Measurements from ENCODE around the gene NMT2. TPM values are rescaled to one million over a fixed set of nuclear protein-coding genes. Genes with fewer than 3 reads are reported as not detected.

The NMT2 gene
- total RNA-seq, 1 experiment from 2014 or later, result 14.3 TPM

DNA sequence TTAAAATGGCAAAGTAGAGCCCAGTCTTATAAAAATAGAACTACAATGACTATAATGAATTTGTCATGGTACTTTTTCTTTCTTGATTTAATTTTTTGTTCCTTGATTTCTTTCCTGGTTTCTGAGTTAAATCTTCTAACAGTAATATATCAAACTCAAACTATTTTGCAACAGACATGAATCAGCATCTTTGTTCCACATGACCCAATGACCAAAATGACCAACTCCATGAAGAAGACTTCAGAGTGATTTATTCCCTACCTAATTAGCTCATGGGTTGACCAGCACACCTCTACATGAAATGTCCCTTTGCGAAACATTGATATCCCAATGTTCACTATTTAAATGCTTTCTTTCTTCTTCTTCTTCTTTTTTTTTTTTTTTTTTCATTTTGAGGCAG, 30.9 kb downstream of the NMT2 start:
- no peak for ATAC-seq
- Histone ChIP-seq H3K9me3 (ENCODE audit: control insufficient read depth, insufficient read depth, low read depth, low read length) (no peaks in the 10 kb centered on the region), H3K27me3 (ENCODE audit: control insufficient read depth, insufficient read depth, low read length) (no peaks in the 10 kb centered on the region), H3K4me1 (ENCODE audit: control insufficient read depth, insufficient read depth, low read length) (no peaks in the 10 kb centered on the region), H3K4me3 (ENCODE audit: low read depth in 2 of 2, low read length in 2 of 2) (no peak overlapping the region), H3K27ac (ENCODE audit: low read length) (no peak overlapping the region), H3K36me3 (ENCODE audit: control insufficient read depth, insufficient read depth, low read length) (no peaks in the 10 kb centered on the region; the same call in 1 of the 2 replicates)
- CTCF ChIA-PET, result no interaction called here
- no peak for DNase-seq (ENCODE audit: low read depth, low spot score)
- POLR2A ChIA-PET, result no interaction called here
- in situ Hi-C loops (cut with HindIII; ENCODE audit: low pct_unique_long_range_greater_than_20kb, low sequenced_read_pairs), result no loop called here
- TF ChIP-seq TCF7L2 (IDR thresholded peaks at IDR 0.05; ENCODE audit: low read depth, low read length) (no peak), POLR2AphosphoS5 (IDR thresholded peaks at IDR 0.05; ENCODE audit: low read depth, low read length) (no peak), SIN3A (IDR thresholded peaks at IDR 0.05; ENCODE audit: borderline replicate concordance, insufficient read depth, low read depth, low read length) (no peak)
- TF ChIP-seq, protein P1, sequence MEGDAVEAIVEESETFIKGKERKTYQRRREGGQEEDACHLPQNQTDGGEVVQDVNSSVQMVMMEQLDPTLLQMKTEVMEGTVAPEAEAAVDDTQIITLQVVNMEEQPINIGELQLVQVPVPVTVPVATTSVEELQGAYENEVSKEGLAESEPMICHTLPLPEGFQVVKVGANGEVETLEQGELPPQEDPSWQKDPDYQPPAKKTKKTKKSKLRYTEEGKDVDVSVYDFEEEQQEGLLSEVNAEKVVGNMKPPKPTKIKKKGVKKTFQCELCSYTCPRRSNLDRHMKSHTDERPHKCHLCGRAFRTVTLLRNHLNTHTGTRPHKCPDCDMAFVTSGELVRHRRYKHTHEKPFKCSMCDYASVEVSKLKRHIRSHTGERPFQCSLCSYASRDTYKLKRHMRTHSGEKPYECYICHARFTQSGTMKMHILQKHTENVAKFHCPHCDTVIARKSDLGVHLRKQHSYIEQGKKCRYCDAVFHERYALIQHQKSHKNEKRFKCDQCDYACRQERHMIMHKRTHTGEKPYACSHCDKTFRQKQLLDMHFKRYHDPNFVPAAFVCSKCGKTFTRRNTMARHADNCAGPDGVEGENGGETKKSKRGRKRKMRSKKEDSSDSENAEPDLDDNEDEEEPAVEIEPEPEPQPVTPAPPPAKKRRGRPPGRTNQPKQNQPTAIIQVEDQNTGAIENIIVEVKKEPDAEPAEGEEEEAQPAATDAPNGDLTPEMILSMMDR (IDR thresholded peaks at IDR 0.05), result no peak
- TF ChIP-seq, protein P2, sequence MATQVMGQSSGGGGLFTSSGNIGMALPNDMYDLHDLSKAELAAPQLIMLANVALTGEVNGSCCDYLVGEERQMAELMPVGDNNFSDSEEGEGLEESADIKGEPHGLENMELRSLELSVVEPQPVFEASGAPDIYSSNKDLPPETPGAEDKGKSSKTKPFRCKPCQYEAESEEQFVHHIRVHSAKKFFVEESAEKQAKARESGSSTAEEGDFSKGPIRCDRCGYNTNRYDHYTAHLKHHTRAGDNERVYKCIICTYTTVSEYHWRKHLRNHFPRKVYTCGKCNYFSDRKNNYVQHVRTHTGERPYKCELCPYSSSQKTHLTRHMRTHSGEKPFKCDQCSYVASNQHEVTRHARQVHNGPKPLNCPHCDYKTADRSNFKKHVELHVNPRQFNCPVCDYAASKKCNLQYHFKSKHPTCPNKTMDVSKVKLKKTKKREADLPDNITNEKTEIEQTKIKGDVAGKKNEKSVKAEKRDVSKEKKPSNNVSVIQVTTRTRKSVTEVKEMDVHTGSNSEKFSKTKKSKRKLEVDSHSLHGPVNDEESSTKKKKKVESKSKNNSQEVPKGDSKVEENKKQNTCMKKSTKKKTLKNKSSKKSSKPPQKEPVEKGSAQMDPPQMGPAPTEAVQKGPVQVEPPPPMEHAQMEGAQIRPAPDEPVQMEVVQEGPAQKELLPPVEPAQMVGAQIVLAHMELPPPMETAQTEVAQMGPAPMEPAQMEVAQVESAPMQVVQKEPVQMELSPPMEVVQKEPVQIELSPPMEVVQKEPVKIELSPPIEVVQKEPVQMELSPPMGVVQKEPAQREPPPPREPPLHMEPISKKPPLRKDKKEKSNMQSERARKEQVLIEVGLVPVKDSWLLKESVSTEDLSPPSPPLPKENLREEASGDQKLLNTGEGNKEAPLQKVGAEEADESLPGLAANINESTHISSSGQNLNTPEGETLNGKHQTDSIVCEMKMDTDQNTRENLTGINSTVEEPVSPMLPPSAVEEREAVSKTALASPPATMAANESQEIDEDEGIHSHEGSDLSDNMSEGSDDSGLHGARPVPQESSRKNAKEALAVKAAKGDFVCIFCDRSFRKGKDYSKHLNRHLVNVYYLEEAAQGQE (IDR thresholded peaks at IDR 0.05; ENCODE audit: insufficient read depth in 1 of 2, low read depth in 2 of 2, low read length in 1 of 2), result no peak
- BruUV-seq (replicated peaks), result no TSS peak
- intact Hi-C loops (cut with micrococcal nuclease; ENCODE audit: unreplicated experiment), result no loop called here

DNA sequence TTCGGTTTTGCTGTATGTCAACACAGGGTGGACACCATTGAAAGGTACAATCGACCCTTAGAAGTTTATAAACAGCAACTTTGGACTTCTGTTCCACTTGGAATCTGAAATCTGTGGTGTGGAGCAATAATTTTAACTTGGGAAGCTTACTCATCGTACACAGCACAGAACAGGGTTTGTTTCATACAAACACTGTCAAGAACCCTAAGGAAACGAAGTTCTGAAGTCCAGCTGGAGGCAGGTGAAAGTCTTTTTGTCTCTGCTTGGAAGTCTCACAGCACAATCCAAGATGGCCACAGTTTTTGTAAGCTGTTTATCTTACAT, 31.5 kb downstream of the NMT2 start:
- in situ Hi-C loops (cut with HindIII; ENCODE audit: low pct_unique_long_range_greater_than_20kb, low sequenced_read_pairs) (no loop called here), intact Hi-C loops (cut with micrococcal nuclease; ENCODE audit: unreplicated experiment) (no loop called here)
- H3K27ac ChIP-seq (ENCODE audit: low read length), result no peak overlapping the region
- H3K36me3 ChIP-seq (ENCODE audit: control insufficient read depth, insufficient read depth, low read length), result no peaks in the 10 kb centered on the region; the same call in 1 of the 2 replicates
- no peaks in the 10 kb centered on the region for H3K4me1 ChIP-seq (ENCODE audit: control insufficient read depth, insufficient read depth, low read length)
- ATAC-seq, result no peak
- BruUV-seq (replicated peaks), result no TSS peak
- H3K4me3 ChIP-seq (ENCODE audit: low read depth in 2 of 2, low read length in 2 of 2), result no peak overlapping the region
- POLR2A ChIA-PET, result no interaction called here
- no peaks in the 10 kb centered on the region for H3K9me3 ChIP-seq (ENCODE audit: control insufficient read depth, insufficient read depth, low read depth, low read length)
- no peaks in the 10 kb centered on the region for H3K27me3 ChIP-seq (ENCODE audit: control insufficient read depth, insufficient read depth, low read length)
- CTCF ChIA-PET, result no interaction called here
- no peak for DNase-seq (ENCODE audit: low read depth, low spot score)
- TF ChIP-seq, protein P2 (IDR thresholded peaks at IDR 0.05; ENCODE audit: insufficient read depth in 1 of 2, low read depth in 2 of 2, low read length in 1 of 2), result no peak
- TF ChIP-seq TCF7L2 (IDR thresholded peaks at IDR 0.05; ENCODE audit: low read depth, low read length) (no peak), POLR2AphosphoS5 (IDR thresholded peaks at IDR 0.05; ENCODE audit: low read depth, low read length) (no peak)

Data from Panc1 (cell line).